HEK293 (cell line): Measurements from ENCODE around the gene CELA2A.

ENCODE experiments used
- CTCF ChIP-seq: fragments of 450-650 bp; formaldehyde crosslinking; IDR thresholded peaks from 2 replicates; pipeline ENCODE4 v1.5.1; 2016; ENCODE audit warnings: missing biosample characterization, missing genetic modification characterization
- KLF1 ChIP-seq: fragments of 450-650 bp; formaldehyde crosslinking; IDR thresholded peaks from 2 replicates; pipeline ENCODE4 v1.5.1; 2016; ENCODE audit warnings: missing biosample characterization, missing genetic modification characterization
- REST ChIP-seq: fragments of 450-650 bp; formaldehyde crosslinking; IDR thresholded peaks from 2 replicates; pipeline ENCODE4 v1.5.1; 2016; ENCODE audit warnings: missing biosample characterization, missing genetic modification characterization
- TSHZ1 ChIP-seq: fragments of 450-650 bp; formaldehyde crosslinking; IDR thresholded peaks from 2 replicates; pipeline ENCODE4 v1.5.1; 2016; ENCODE audit warnings: missing biosample characterization, missing genetic modification characterization, borderline replicate concordance
- ZNF133 ChIP-seq: fragments of 450-650 bp; formaldehyde crosslinking; IDR thresholded peaks from 2 replicates; pipeline ENCODE4 v1.5.1; 2016; ENCODE audit warnings: missing biosample characterization, missing genetic modification characterization
- ZNF184 ChIP-seq: fragments of 450-650 bp; IDR thresholded peaks from 2 replicates; pipeline ENCODE4 v1.5.1; 2018; ENCODE audit warnings: missing biosample characterization, mild to moderate bottlenecking, missing genetic modification characterization
- ZNF37A ChIP-seq: fragments of 450-650 bp; IDR thresholded peaks from 2 replicates; pipeline ENCODE4 v1.5.1; 2018; ENCODE audit warnings: missing biosample characterization, missing genetic modification characterization
- ZNF416 ChIP-seq: fragments of 450-650 bp; formaldehyde crosslinking; IDR thresholded peaks from 2 replicates; pipeline ENCODE4 v1.5.1; 2016; ENCODE audit warnings: missing biosample characterization, missing genetic modification characterization
- ZNF830 ChIP-seq: fragments of 450-650 bp; IDR thresholded peaks from 2 replicates; pipeline ENCODE4 v1.5.0; 2018; ENCODE audit warnings: missing biosample characterization, missing genetic modification characterization, low read depth, mild to moderate bottlenecking, moderate library complexity

GRCh38 chr1:15504436-15504835 is 47.9 kb downstream of the CELA2A start:
- TF ChIP-seq ZNF830 (tag by site-specific recombination), result no peak
- TF ChIP-seq KLF1 (tag by site-specific recombination), result no peak
- TF ChIP-seq CTCF, result no peak
- TF ChIP-seq REST (tag by site-specific recombination), result no peak
- no peak for TF ChIP-seq ZNF37A (tag by site-specific recombination)
- TF ChIP-seq ZNF133 (tag by site-specific recombination), result no peak
- TF ChIP-seq TSHZ1, result no peak
- no peak for TF ChIP-seq ZNF184 (tag by site-specific recombination)
- TF ChIP-seq ZNF416 (tag by site-specific recombination), result no peak
